Left forelimb (tissue), 1 donor: ENCODE measurements around the gene SCO2.
"Not testable (repeated sequence)": the region's sequence is repeated elsewhere in the genome, so short reads cannot be mapped to it uniquely, and the experiment has no call there.

Source experiments
- DNase-seq: peaks from one replicate; pipeline ENCODE4 v3.0.0-alpha.2; 2018; ENCODE audit warnings: low spot score

The SCO2 gene

DNA sequence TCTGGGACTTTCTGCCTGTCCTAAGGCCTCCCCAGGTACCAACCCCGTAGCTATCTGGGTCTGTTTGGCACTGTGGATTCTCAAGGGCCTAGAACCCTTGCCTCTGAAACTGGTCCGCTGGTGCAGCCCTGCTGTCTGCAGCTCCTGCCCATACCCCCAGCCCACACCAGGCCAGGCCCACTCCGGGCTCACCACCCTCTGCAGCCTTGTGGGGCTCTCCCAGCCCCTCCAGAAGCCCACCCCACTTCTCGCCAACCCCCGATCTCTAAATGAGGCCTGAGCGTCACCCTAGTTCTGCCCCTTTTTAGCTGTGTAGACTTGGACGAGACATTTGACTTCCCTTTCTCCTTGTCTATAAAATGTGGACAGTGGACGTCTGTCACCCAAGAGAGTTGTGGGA is 25.0 kb upstream of the SCO2 start:
- no peak for DNase-seq

DNA sequence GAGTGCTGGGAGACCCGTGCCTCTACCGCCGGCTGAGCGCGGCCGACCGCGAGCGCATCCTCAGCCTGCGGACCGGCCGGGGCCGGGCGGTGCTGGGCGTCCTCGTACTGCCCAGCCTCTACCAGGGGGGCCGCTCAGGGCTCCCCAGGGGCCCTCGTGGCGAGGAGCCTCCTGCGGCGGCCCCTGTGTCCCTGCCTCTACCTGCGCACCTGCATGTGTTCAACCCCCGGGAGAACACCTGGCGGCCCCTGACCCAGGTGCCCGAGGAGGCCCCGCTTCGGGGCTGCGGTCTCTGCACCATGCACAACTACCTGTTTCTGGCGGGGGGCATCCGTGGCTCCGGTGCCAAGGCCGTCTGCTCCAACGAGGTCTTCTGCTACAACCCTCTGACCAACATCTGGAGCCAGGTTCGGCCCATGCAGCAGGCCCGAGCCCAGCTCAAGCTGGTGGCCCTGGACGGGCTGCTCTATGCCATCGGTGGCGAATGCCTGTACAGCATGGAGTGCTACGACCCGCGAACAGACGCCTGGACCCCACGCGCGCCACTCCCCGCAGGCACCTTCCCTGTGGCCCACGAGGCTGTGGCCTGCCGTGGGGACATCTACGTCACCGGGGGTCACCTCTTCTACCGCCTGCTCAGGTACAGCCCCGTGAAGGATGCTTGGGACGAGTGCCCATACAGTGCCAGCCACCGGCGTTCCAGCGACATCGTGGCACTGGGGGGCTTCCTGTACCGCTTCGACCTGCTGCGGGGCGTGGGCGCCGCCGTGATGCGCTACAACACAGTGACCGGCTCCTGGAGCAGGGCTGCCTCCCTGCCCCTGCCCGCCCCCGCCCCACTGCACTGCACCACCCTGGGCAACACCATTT is 23.8 kb upstream of the SCO2 start:
- DNase-seq = no peak

DNA sequence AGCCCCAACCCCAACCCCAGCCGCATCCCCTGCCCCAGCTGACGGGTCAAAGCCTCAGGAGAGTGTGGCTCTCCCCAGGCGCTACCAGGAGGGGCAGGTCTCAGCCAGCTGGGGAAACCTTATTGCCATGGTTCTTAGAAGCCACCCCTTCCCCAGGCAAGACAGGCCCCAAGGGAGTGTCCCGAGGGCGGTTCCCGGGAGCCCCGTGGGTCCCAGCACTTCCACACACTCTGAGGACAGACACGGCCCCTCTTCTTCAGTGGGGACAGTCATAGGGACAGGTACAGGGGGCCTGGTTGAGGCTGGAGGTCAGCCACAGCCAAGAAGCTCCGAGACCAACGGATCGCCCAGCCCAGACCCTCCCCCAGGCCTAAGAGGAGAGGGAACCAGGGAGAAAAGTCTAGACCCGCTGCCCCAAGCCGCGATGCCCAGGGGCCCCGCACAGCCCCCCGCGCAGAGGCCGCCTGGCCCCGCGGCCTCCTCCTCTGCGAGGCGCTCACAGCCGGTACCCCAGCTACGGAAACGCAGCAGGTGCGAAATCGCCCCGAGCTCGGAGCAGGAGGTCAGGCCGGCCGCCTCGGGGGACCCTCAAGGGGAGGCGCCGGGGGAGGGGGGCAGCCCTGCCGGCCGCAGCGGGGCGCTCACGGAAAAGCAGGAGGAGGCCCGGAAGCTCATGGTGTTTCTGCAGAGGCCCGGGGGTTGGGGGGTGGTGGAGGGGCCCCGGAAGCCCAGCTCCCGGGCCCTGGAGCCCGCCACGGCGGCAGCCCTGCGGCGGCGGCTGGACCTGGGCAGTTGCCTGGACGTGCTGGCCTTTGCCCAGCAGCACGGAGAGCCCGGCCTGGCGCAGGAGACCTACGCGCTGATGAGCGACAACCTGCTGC is 22.9 kb upstream of the SCO2 start:
- no peak for DNase-seq

DNA sequence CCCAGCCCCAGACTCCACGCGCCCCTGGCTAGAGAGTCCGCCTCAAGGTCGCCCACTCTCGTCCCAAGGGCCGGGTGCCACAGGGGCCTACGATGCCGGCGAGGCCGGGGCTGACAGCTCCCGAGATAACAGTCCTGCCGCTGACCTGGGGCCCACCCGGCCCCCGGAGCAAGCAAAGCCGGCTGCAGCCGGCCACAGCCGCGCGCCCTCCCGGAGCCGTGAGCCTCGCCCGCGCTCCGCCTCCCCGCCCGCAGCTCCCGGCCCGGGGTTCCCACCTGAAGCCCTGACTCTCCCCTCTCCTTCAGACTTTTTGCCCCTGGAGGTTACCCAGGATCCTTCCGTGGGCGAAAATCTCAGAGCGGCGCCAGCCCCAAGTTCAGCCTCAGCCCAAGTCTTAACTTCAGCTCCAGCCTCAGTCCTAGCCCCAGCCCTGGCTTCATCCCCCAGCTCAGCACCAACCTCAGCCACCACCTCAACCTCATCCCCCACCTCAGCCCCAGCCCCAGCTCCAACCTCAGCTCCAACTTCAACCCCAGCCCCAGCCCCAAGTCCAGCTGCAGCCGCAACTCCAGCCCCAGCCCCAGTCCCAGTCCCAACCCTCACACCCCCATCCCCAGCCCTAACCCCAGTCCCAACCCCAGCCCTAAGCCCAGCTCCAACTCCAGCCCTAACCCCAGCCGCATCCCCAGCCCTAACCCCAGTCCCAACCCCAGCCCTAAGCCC is 22.0 kb upstream of the SCO2 start:
- DNase-seq = no peak

DNA sequence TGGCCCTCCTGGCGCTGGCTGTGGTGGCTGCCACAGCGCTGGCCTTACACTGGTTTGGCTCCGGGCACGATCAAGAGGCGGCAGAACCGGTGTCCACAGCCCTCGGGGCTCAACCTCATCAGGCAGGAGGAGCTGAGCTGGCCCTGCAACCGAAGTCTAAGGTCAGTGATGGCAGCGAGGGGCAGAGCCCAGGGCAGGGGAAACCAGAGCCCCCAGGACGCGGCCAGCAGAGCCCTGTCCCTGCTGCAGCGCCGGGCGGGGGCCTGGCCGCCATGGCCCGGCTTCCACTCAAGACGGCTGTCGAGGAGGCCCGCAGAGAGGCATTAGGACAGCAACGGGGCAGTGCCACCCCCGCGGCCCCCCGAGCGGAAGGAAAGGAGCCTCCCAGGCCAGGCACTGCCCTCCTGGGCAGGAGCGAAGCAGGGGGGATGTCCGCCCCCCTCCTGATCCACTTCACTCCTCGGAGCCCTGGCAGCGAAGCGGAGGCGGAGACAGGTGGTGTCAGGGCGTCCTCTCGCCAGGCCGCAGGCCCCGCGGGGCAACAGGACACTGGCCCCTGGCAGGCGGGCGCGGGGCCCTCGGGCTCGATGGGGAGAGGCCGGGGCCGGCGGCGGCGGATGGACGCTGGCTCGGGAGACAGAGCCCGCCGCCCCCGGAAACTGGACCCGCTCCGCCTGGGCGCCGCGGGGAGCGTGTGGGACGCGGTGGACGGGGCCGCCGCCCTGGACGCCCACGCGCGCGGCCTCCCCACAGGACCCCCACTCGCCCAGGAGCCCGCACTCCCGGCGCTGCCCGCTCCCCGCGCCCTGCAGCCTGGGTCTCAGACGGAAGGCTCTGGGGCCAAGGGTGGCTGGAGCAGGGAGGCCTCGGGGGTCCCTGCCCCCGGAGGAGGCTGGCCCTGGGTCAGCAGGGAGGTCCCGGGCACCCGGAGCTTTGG is 21.2 kb upstream of the SCO2 start:
- no peak for DNase-seq

DNA sequence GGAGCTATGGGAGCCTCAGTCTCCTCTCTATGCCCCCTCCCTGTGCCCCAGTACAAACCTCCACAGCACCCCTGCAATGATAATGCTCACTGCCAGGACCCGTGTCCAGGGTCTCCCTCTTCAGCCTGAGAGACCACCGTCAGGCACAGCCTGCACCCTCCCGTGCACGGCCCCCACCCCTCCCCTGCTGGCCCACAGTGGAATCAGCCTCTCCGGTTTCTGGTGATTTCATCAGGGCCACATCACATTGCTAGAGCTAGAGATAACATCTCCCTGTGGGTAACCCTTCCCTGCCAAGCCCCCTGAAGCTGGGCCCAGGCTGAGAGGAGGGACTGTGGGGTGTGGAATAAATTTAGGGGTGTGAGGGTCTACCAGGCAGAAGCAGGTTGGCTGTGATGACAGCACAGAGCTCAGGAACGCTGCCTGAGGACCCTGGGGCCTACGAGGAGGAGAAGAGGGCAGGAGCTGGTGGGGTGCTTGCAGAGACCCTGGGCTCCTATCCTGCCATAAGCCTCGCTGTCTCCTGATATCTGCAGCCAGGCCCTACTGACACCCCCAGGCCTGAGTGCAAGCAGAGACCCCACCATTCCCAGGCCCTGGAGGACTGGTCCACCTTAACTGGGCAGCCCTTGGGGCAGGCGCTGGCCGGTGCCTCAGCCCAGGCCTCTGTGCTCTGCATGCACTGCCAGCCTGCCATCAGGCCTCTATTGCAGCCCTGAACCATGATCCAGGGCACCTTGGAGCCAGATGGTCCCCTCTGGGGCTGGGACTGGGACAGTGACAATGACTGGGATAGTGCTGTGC is 20.3 kb upstream of the SCO2 start, which contains the start of gene KLHDC7B:
KLHDC7B (plus strand) TSS at position 378 of the 804 bp plus-strand sequence; CDS start at position 723, 345 bp downstream.
- no peak for DNase-seq

DNA sequence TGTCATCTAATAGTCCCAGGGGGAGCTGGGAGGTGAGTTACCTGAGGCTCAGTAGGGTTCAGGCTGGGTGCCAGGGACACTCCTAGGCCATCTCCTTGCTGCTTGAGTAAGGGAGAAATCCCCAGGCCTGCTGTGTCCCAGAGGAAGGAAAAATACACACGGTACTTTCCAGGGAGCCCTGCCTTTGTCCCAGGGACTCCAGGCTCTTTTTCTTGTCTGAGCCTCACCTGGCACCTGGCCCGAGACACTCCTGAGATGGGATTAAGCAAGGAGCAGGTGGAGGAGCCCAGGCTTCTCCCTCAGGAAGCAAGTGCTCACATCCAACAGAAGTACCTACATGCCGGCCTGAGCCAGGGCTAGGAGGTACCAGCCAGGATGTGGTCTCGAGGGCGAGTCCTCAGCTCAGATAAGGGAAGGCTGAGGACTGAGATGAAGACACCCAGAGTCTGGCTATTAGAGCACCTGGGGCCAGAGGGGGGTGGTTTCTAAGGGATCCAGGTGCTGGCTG is 19.4 kb upstream of the SCO2 start:
- DNase-seq = no peak

DNA sequence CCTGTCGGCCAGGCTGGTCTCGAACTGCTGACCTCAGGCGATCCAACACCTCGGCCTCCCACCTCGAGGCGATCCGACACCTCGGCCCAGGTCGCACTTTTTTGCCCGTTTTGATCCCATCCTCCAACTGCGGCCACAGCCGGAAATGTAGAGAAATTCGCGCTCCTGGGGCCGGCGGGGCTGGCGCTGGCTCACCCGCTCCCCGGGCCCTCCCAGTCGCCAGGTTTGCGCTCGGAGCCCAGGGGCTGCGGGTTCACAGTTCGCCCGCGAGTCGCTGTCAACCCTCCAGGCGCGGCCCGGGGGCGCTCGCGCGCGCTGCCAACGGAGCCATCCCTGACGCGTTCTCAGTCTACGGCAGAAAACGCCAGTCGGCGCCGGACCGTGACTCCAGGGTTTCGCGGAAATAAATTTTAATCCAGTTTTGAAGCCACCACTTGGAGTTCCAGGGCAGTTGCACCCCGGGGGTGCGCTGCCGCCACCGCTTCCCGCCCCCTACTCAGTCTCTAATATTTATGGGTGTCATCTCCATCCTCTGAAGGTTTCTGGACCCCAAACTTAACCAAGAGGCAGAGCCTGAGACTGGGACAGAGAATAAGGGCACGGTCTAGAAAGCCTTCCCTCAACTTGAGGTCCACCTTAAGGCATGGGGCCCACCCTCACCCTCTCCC is 18.8 kb upstream of the SCO2 start:
- DNase-seq = no peak

DNA sequence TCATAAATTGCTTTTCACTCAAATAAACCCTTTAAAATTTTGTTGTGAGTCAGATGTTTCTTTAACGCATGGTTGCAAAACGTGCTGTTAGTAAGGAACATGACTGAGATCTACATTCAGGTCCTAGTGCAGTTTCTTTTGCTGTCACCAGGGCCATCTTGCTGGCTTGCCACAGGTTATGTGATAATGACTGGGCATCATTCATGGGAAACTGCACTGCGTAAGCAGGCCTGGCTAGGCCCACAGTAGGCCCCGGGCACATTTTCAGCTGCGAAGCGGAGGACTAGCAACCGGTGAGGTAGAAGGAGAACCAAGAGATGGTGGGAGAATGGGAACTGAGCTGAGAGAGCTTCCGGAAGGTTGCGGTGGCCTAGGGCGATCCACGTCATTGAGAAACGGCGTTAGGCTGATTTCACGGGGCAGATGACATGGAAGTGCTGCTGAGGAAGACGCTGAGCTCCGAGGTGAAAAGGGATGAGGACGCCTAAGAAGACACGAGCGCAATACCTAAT is 17.1 kb upstream of the SCO2 start:
- no peak for DNase-seq

DNA sequence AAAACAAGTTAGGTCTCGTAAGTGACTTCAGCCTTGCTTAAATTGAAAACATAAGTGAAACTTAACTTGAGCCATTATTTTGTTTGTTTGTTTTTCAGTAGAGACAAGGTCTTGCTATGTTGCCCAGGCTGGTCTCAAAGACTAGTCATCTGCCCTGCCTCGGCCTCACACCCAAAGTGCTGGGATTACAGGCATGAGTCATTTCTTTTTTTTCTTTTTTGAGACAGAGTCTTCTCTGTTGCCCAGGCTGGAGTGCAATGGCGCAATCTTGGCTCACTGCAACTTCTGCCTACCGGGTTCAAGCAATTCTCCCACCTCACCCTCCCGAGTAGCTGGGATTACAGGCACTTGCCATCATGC is 16.2 kb upstream of the SCO2 start:
- not testable (repeated sequence) for DNase-seq

DNA sequence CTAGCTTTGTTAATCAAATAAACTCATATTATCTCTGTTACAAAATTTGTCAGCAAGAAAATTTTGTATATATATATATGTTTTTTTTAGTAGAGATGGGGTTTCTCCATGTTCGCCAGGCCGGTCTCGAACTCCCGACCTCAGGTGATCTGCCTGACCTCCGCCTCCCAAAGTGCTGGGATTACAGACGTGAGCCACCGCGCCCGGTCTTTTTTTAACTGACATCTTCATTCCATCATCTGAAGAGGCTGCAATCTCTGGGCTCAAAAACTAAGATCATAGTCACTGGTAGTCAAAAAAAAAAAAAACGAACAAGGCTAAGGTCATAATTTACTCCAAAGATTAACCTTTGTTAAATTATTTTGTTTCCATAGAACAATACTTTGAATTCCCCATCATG is 15.0 kb upstream of the SCO2 start:
- no peak for DNase-seq

DNA sequence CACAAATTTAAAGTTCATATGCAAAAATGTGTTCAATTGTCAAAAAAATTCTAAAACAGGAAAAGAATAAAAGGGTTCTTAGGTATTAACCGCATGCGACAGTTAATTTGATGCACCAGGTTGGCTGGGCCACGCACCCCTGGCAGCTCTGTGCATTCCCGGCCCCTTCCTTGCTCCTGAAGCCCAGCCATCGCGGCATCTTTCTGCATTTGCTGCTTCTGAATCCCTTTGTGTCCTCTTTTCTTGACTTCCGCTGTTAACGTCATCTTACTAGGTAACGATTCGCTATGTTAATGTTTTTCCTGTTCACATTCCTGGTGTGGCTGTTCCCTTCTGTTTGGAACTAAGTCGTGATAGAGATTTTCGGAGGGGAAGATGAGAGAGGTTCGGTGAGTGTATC is 12.4 kb upstream of the SCO2 start:
- no peak for DNase-seq

DNA sequence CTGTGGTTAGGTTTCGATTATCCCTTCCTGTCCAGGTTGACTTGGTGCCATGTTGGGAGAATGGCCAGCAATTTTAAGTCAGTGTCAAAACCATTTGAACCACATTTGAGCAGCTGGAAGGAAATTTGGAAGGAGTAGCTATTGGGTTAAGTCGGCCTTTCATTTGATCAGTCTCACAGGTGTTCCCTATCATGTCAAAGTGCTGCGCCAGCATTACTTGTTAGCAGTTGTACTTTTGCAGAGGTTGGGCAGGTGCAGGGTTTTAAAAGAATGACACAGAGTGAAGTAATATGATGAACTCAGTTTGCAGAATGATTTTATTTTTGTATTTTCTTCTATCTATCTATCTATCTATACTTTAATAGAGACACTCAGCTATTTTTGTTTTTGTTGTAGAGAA is 10.8 kb upstream of the SCO2 start:
- no peak for DNase-seq

DNA sequence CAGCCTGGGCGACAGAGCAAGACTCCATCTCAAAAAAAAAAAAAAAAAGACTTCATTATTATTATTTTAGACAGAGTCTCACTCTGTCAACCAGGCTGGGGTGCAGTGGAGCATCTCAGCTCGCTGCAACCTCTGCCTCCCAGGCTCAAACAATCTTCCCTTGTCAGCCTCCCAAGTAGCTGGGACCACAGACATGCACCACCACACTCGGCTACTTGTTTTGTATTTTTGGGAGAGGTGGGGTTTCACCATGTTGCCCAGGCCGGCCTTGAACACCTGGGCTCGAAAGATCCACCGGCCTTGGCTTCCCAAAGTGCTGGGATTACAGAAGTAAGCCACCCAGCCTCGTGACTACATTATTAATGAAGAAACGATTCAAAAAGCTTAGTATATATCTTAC is 9.7 kb upstream of the SCO2 start:
- DNase-seq = no peak

DNA sequence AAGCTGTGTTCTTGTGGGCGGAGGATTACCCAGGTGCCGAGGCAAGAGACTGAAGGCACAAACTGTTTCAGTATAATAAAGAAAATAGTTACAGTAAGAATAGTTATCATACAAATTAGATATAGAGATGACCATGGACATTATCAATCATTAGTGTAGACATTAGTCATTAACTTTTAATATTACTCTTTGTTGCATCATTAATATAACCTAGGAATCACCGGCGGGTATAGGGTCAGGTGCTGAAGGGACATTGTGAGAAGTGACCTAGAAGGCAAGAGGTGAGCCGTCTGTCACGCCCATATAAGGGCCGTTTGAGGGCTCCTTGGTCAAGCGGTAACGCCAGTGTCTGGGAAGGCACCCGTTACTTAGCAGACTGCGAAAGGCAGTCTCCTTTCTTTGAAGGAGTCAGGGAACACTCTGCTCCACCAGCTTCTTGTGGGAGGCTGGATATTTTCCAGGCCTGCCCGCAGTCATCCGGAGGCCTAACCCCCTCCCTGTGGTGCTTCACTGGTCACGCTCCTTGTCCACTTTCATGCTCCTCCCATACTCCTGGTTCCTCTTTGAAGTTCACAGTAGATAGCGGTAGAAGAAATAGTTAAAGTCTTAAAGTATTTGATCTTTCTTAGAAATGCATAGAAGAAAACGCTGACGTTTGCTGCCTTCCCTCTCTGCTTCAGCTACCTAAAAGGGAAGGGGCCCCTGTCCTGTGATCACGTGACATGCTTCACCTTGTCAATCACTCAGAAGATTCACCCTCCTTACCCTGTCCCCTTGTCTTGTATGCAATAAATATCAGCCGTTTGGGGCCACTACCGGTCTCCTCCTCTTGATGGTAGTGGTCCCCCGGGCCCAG is 8.7 kb upstream of the SCO2 start:
- DNase-seq = not testable (repeated sequence)

DNA sequence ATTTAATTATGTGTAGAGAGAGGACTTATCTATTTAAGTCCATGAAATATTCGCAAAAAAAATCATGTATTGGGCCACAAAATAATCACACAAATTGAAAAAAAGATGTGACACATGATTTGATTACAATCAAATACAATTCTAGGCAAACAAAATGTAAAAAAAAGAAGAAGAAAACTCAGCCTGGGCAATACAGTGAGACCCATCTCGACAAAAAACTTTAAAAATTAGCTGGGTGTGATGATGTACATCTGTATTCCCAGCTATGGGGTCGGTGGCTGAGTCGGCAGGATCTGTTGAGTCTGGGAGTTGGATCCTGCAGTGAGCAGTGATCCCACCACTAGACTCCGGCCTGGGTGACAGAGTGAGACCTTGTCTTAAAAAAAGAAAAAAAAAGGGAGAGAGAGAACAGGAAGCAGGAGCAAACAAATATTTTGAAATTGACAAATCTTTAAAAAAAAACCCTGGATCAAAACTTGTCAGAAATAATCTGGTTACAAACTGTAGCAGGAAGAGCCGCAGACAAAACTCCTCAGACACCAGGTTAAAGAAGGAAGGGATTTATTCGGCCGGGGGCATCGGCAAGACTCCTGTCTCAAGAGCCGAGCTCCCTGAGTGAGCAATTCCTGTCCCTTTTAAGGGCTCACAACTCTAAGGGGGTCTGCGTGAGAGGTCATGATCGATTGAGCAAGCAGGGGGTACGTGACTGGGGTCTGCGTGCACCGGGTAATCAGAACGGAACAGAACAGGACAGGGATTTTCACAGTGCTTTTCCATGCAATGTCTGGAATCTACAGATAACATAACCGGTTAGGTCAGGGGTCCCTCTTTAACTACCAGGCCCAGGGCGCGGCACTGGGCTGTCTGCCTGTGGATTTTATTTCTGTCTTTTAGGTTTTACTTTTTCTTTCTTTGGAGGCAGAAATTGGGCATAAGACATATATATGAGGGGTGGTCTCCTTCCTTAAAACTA is 7.7 kb upstream of the SCO2 start:
- no peak for DNase-seq

DNA sequence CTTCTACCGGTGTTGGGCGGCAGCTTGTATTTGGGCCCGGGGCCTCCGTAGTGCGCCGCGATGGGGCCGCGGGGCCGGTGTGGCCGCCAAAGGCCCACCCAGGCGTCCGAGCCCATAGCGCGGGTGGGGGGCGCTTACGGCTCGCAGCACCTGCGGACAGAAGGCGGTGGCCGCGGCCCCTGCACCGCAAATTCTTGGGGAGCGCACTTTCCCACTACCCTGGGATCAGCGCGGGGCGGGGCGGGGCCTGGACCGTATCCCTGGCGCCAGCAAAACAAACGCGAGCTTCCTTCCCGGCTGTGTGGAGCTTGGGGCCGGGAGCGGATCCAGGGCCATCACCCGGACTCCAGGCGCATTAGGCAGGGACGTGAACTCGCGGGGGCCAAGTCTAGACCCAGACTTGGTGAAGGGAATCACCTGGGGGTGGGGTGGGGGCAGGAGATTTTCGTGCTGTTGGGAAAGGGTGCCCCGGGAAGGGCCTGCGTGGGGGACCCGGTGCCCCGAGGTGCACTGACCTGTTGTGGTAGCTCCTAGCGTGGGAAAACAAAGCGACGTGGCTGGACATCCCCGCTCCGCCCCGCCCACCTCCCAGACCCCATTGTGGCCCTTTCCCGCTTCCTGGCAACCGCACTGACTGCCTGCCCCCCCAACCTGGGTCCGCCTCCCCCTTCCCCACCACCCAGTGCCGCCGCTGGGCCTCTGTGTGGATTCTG is 6.7 kb upstream of the SCO2 start:
- peak; percentile 84 for DNase-seq
